NCI-H2029 treated with DMSO at 0.1 percent for 48 hours (cell line): Measurements from ENCODE around the gene PRSS48.
"Not testable (repeated sequence)": the region's sequence is repeated elsewhere in the genome, so short reads cannot be mapped to it uniquely, and the experiment has no call there.

Experiments used
- DNase-seq: peaks from one replicate; lab custom pipeline; 2025; lab: John Stamatoyannopoulos, UW

PRSS48 gene

DNA sequence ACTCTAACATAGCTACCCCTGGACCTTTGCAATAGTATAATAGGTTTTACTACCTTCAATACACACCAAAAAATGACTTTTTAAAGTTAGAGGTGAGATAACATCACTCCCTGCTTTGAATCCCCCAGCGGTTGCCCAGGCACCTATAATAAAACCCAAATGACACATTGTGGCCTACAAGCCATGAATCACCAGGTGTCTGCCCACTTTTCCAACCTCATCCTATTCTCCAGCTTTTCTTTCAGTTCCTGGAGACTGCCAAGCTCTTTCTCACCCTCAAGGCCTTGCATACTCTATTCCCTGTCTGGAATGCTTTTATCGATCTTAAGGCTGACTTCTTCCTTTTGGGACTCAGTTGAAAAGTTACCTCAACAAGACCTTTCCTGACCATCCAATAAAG is 16.4 kb upstream of the PRSS48 start:
- no peak for DNase-seq

DNA sequence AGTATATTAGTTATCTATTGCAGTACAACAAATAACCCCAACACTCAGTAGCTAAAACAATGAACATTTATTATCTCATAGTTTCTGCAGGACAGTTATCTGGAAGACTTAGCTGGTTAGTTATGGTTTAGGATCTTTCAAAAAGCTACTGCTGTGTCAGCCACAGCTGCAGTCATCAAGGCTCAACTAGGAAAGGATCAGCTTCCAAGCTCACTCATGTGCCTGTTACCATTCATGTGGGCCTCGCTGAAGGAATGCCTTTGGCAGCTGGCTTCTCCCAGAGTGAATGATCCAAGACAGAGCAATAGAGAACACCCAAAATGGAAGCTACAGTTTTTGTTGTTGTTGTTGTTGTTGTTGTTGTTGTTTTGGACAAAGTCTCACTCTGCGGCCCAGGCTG is 13.5 kb upstream of the PRSS48 start:
- no peak for DNase-seq

DNA sequence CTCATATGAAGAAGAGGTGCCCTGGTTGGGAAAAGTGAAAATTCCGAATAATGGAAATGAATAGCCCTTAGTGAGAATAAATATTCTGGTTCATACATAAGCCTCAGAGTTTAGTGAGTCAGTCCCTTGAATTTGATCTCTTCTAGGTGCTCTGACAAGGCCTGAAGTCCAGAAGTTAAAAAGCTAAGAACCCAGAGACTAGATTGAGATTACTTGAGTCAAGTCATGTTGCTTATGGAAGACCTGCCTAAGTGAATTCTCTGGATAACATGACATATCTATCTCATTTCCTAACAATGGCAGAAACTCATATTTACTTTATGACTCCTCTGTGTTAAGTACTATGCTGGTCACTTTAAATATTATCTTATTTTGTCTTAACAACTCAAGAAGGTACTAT is 10.5 kb upstream of the PRSS48 start:
- no peak for DNase-seq

DNA sequence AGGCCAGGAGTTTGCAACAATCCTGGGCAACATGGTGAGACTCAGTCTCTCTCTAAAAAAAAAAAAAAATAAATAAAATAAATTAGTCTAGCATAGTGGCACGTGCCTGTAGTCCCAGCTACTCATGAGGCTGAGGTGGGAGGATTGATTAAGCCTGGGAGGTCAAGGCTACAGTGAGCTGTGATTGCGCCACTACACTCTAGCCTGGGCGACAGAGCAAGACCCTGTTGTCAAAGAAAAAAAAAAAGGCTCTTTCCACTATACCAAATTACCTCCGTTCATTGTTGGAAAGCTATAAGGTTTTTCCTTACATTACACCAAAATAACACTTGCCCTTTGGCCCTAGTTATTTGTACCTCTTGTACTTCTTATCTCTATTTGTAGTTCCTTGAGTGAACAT is 9.9 kb upstream of the PRSS48 start:
- no peak for DNase-seq

DNA sequence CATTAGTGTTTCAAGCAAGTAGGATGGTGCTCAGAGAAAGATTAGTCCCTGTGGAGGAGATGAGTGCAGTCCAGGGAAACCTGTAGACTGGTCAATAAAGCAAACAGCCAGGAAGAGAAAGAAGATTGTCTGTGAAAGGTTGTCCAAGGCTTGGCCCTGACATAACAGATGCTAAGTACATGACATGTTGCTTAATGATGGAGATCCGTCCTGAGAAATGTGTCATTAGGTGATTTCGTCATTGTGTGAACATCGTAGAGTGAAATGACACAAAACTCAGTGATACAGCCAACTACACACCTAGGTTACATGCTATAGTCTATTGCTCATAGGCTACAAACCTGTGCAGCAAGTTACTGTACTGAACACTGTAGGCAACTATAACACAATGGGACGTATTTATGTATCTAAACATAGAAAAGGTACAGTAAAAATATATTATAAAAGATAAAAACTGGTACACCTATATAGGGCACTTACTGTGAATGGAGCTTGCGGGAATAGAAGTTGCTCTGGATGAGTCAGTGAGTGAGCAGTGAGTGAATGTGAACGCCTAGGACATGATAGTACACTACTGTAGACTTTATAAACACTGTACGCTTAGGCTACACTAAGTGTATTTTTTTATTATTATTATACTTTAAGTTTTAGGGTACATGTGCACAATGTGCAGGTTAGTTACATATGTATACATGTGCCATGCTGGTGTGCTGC is 9.0 kb upstream of the PRSS48 start:
- DNase-seq: no peak

DNA sequence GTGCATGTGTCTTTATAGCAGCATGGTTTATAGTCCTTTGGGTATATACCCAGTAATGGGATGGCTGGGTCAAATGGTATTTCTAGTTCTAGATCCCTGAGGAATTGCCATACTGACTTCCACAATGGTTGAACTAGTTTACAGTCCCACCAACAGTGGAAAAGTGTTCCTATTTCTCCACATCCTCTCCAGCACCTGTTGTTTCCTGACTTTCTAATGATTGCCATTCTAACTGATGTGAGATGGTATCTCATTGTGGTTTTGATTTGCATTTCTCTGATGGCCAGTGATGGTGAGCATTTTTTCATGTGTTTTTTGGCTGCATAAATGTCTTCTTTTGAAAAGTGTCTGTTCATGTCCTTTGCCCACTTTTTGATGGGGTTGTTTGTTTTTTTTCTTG is 8.1 kb upstream of the PRSS48 start:
- not testable (repeated sequence) for DNase-seq

DNA sequence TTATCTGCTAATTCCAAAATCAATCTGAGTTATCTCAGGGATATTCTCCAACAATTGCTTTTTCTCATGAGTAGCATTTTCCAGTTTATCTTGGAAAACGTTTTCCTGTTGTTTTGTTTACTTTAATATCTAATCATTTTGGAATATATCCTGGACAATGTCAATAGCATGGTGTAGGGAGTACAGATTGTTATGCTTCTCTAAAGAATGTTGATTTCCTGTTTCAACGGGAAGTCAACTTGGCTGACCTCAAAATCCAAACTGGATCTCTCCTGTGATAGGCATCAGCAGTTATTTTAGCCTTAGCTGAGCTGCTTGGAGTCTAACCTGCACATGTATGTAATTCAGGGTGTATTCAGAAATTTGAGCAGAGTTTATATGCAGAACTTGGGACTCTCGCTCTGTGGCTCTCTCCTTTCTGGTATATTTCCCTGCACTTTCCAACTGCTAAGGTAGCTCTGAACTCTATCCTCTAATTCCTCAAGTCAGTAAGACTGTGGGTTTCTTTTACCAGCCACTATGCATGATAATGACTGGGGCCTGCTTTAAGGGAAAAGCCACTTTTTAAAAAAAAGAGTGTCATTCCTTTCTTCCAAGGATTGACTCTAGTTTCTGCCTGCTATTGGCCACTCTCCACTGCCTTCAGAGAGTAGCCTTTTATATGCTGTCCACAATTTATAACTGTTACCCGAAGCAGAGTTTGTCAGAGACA is 7.7 kb downstream of the PRSS48 start:
- DNase-seq: no peak

DNA sequence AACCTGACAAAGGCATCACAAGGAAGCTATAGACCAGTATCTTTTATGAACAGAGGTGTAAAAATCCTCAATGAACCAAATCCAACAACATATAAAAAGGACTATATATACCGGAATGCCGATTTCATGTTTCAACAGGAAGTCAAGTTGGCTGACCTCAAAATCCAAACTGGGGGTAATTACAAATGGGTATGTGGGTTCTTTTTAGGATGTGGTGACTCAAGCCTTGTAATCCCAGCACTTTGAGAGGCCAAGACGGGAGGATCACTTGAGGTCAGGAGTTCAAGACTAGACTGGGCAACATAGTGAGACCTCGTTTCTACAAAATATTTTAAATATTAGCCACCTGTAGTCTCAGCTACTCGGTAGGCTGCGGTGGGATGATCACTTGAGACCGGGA is 10.4 kb downstream of the PRSS48 start:
- no peak for DNase-seq

DNA sequence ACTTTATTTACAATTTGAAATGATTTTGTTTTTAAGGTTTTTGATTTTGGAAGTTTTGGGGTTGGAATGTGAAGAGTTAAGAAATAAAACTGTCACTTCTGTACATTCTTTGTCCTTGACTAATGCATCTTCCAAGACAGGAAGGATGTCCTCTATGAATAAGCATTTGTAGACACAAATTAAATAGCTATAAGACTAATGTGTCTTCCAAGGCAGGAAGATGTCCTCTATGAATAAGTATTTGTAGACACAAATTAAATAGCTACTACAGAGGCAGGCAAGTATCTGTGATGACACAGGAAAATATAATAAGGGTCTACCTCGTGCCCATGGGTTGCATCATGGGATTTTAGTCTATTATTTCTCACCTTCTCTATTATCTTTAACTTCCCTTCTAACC is 14.5 kb downstream of the PRSS48 start:
- no peak for DNase-seq

DNA sequence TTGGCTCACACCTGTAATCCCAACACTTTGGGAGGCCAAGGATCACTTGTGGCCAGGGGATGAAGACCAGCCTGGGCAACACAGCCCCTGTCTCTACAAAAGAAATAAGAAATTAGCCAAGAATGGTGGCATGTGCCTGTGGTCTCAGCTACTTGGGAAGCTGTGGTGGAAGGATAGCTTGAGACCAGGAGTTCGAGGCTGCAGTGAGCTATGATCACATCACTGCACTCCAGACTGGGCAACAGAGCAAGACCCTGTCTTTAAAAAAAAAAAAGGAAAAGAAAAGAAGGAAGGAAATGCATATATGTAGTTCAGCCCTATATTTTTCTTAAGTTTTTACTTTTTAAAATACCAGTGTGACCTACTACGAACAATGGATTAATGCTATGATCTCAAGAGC is 15.1 kb downstream of the PRSS48 start:
- DNase-seq: no peak

DNA sequence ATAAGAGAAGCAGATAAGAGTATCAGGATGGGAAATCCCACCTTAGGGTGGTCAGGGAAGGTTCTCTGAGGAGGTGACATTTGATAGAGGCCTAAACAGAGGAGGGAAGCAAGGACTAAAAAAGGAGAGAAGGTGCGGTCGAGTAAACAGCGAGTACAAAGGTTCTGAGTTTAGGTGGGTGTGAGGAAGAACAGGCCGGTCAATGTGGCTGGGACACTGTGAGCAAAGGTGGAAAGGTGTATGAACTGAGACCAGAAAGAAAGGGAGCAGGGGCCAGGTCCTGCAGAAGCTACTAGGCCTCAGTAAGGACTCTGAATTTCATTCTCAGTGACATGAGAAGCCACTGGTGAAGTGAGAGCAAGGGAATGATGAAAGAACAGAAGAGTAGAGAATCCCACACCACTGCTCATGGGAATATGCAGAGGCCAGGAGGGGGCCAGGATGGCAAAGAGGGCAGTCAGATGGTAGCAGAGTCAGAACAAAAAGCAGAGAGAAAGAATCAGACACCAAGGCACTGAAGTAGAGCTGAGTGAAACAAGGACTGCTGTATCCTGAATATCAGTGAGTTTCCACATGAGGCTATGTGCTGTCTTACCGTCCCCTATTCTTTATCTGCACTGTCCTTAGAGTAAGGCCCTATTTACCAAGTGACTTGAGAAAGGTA is 18.0 kb downstream of the PRSS48 start:
- DNase-seq: no peak

DNA sequence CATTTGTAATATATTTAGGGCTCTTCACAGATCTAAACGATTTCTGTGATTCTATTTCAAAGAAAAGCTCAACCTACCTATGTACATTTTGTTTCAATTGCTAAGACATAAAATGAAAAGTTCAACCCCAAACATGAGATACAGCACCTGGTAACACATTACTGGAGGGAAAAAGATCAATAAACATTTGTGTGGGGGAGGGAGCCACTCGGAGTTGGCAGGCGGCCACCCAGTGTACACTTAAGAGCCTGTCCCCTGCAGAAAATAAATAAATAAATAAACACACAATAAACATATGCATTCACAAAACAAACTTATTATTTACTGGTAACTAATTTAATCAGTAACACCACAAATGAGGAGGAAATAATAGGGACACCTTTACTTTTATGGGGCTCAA is 19.3 kb downstream of the PRSS48 start:
- no peak for DNase-seq

DNA sequence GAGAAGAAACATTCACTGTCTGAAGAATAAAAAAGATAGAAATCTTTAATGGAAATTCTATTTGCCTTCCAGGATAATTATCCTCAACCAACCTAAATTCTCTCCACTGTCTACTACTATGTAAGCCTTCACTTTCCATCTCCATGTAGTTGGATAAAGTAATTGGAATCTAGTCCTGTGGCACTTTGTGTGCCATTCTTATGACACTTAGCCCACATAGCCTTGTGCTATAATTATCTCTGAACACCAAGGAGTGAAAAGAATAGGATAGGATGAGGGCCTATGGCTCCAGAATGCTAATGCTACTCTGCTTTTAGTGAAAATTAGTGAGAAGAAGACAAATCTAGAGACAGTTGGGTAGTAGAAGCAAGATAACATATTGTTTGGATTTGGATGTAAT is 20.2 kb downstream of the PRSS48 start:
- no peak for DNase-seq

DNA sequence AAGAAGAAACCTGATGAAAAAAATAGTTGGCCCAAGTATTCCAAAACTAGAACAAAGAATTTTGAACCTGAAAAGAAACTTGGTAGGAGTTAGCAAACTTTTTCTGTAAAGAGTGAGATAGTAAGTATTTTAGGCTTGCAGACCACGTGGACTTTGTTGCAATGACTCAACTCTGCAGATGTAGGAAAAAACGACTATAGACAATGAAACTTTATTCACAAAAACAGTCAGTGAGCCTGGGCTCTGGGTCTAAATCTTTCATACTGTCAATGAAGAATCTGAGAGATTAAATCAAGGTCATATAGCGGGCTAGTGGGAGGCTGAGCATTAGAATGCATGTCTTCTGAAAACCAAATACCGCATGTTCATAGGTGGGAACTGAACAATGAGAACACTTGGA is 25.5 kb downstream of the PRSS48 start:
- no peak for DNase-seq

DNA sequence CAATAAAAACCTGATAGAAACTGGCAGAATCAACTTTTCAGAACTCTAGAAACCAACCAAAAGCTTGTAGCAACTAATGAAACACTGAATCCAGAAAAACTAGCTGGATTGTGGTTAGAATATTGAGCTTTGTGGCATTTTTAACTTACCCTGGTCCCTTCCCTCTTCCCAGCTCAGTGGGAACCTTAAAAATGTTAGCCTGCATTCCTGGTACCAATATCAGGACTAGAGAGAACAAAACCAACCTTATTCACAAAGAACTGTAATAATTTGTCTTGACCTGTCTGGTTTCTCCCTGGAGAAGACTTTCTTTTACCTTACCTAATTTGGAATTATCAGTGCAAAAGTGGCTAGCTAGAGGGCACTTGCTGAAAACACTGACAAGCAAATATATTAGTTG is 27.3 kb downstream of the PRSS48 start:
- no peak for DNase-seq

DNA sequence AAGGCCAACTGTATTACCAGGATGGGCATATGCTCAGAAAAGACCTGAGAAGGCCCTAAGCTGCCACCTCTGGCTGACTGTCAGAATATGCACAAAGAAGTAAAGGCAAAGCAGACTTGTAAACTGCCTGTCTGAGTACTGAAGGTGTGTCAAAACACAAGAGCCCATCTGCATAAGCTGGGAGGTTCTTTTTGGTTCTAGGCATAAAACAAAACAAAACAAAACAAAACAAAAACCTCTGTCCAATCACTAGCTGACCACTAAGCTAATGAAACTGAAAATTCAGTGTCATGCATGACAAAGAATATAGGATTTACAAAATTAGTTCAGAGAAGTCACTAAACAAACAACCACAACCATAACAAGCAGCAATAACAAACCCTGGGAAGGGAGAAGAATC is 27.8 kb downstream of the PRSS48 start:
- no peak for DNase-seq

DNA sequence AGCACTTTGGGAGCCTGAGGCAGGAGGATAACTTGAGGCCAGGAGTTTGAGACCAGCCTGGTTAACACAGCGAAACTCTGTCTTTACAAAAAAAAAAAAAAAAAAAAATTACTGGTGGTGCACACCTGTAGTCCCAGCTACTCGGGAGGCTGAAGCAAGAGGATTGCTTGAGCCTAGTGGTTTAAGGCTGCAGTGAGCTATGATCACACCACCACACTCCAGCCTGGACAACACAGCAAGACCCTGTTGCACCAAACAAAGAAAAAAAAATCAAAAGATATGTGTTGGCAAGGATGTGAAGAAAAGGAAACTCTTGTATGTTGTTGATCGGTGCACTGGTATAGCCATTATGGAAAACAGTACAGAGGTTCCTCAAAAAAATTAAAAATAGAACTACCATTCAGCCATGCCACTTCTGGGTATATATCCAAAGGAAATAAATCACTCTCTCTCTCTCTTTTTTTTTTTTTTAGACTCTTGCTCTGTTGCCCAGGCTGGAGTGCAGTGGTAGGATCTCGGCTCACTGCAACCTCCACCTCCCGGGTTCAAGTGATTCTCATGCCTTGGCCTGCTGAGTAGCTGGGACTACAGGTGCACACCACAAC is 33.3 kb downstream of the PRSS48 start:
- DNase-seq: no peak

DNA sequence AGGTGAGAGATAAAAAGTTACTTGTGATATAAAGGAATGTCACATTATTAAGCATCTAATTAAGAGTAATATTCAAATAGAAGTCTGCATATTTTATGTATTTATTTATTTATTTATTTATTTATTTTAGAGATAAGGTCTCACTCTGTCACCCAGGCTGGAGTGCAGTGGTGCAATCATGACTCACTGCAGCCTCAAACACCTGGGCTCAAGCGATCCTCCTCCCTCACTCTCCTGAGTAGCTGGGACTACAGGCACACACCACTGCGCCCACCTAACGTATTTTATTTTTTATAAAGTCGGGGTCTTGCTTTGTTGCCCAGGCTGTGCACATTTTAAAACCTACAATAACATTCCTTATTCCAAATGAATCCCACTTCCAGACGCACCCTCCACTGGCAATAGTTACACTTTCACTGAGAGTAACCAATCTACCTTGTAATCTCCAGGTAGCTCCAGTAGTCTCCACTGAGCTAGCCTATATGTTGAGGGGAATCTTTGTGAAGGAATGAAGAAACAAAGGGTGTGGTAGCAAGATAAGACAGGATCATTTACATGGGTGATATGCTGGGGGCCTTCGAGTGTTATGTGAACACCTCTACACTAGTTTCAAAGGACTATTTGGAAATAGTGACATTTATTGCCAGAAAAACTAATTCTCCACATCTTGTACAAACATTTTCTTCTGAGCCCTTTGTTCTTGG is 36.5 kb downstream of the PRSS48 start:
- DNase-seq: no peak

DNA sequence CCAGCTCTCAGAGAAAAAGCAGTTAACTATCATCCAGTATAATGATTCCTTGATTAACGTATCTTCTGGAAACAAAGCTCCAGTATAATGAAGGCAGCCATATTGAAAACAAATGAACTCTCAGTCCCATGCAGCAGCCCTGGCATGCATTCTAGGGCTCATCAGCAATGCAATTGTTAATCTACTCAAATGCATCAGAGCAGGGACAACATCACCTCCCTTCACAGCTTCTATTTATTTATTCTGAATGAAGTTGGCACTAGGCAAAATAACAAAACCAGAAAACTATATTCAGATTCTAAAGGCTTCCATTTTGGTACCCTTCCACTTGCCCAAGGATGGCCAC is 37.0 kb downstream of the PRSS48 start:
- no peak for DNase-seq

DNA sequence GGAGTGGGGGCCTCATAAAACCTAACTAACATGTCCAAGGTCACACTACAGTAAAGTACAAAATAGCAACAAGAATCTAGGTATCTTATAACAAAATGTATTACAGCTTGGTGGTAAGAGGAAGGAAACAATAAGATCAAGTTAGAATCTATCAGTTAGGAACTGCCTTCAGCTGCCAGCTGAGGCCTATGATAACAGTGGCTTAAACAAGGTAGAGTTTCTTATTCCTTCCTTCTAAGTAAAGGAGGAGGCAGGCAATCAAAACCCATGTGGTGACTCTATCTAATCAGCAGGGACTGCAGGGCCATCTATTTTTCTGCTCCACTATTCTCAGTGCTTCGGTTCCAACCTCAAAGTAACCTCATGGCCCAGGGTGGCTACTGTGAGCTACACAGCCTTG is 37.5 kb downstream of the PRSS48 start:
- DNase-seq: no peak

DNA sequence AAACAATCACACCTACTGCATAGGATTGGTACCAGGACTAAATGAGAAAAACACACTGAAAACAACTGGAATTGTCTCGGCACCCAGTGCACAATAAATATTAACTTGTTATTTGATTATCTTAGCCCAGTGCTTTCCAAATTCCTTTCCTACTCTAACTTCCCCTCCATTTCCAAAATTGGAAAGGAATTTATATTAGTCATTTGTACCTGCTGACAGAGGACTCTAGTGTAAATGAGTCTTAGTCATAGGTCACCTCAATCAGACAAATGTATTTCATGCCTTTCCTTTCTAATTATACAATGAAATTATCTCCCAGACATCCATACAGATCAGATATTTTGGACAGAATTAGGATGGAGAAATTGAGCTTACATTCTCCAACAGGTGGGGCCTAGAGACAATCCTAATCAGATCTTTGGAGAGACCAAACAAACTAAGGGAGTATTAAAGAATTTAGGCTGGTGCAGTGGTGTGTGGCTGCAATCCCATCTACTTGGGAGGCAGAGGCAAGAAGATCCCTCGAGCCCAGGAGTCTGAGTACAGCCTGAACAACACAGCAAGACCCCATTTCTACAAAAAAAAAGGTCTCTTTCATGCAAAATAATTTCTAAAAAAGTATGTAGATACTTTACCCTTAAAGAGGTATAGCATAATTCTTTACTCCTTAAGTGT is 38.4 kb downstream of the PRSS48 start:
- DNase-seq: no peak

DNA sequence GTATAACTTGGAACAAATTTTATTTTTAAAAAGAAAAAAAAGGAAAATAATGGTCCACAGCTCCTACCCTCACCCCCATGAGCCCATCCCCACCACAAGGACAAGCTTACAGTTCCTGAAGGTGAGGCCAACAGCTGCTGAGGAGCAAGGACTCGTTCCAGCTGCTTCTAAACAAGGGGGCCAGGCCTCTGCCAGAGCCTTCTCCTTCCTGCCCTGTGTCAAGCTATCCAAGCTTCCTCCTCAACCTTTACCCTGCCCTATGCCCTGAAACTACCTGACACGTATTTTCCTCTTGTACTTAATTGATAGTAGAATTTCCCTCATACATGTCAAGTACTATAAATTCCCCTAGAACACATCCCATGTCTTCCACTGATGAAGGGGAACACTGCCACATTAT is 39.7 kb downstream of the PRSS48 start:
- DNase-seq: no peak
